Skin of body (tissue), 2 donors: Measurements from ENCODE around the gene TRANK1. TPM values are rescaled to one million over a fixed set of nuclear protein-coding genes. Genes with fewer than 3 reads are reported as not detected.
"Not testable (repeated sequence)": the region's sequence is repeated elsewhere in the genome, so short reads cannot be mapped to it uniquely, and the experiment has no call there.

Experiments
- DNase-seq: peaks from one replicate; lab custom pipeline; 2025; lab: John Stamatoyannopoulos, UW
- total RNA-seq: library from RNA; depleted of rRNA; stranded (reverse); fragments of >200 nt; gene quantifications from one replicate; pipeline ENCODE4 v1.2.3, GENCODE V29; 2014

Gene TRANK1
- total RNA-seq, 1 donor from 2014 or later, result 7.9 TPM

- no peak for DNase-seq
These were observed 13.2 kb upstream of the TRANK1 start for GRCh38 chr3:36957862-36958686.

- no peak for DNase-seq
These were observed 12.2 kb upstream of the TRANK1 start for GRCh38 chr3:36957063-36957462.

GRCh38 chr3:36956155-36956554, 11.3 kb upstream of the TRANK1 start:
- DNase-seq, result no peak

GRCh38 chr3:36954452-36955134, 9.7 kb upstream of the TRANK1 start:
- no peak for DNase-seq

GRCh38 chr3:36947814-36948213, 3.0 kb upstream of the TRANK1 start:
- DNase-seq, result not testable (repeated sequence)

- no peak for DNase-seq
These were observed 603 bp upstream of the TRANK1 start for GRCh38 chr3:36945333-36945980.

GRCh38 chr3:36944012-36944640, 728 bp downstream of the TRANK1 start:
- peak; percentile 37 for DNase-seq

GRCh38 chr3:36943601-36944000, 1.3 kb downstream of the TRANK1 start:
- no peak for DNase-seq

- no peak for DNase-seq
These were observed 2.1 kb downstream of the TRANK1 start for GRCh38 chr3:36942638-36943248.

GRCh38 chr3:36941658-36942057, 3.2 kb downstream of the TRANK1 start:
- DNase-seq, result no peak

- DNase-seq, result no peak
These were observed 3.7 kb downstream of the TRANK1 start for GRCh38 chr3:36941162-36941561.

GRCh38 chr3:36937492-36937891, 7.4 kb downstream of the TRANK1 start:
- DNase-seq, result no peak

GRCh38 chr3:36933540-36934296, 11.1 kb downstream of the TRANK1 start:
- no peak for DNase-seq

GRCh38 chr3:36931424-36931823, 13.4 kb downstream of the TRANK1 start:
- not testable (repeated sequence) for DNase-seq

- no peak for DNase-seq
These were observed 16.6 kb downstream of the TRANK1 start for GRCh38 chr3:36928220-36928619.

- DNase-seq, result no peak
These were observed 18.5 kb downstream of the TRANK1 start for GRCh38 chr3:36926292-36926897.

GRCh38 chr3:36924744-36925521, 19.9 kb downstream of the TRANK1 start:
- no peak for DNase-seq

- DNase-seq, result no peak
These were observed 20.7 kb downstream of the TRANK1 start for GRCh38 chr3:36923981-36924743.

- no peak for DNase-seq
These were observed 21.3 kb downstream of the TRANK1 start for GRCh38 chr3:36923523-36923943.
